Hematopoietic multipotent progenitor cell treated with erythropoietin and hydrocortisone succinate and interleukin-3 and kit ligand, for 17 days (in vitro differentiated cells): ENCODE data around the gene PNKD.
A peak's percentile ranks its signal among the peaks of the same experiment; 100 is the strongest.

Source experiments
- DNase-seq: peaks from one replicate; pipeline ENCODE4 v3.0.0-alpha.2; 2015; ENCODE audit warnings: low spot score

The PNKD gene

DNA sequence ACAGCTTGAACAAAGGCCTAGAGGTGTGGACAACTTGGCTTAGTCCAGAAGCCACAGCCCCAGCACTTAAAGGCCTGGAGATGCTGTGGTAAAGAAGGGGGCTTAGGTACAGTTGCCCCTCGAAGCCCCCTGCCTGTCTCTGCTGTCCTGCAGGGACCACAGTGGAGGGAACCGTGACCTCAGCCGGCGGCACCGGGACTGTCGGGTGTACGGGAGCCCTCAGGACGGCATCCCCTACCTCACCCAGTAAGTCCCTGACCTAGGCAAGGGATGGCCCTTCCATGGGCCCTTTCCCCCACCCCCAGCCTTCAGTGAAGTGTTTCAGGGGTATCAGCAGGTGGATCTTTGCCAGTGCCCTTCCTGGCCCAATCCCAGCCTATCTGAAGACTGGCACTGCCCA lies 71.1 kb downstream of the PNKD start:
- no peak for DNase-seq

DNA sequence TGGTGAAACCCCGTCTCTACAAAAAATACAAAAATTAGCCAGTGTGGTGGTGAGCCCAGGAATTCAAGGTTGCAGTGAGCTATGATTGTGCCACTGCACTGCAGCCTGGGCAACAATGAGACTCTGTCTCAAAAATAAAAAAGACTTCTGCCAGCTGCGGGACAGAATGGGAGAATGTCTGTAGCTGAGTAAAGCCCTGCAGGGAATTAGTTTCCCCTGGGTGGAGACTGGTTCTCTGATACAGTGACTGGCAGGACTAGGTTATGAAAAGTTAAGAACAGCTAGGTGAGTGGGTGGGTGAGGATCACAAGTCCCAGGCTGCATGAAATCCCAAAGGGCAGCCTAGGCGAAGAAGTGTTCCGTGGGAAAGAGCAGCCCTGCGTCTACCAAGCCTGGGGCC lies 72.5 kb downstream of the PNKD start:
- no peak for DNase-seq

DNA sequence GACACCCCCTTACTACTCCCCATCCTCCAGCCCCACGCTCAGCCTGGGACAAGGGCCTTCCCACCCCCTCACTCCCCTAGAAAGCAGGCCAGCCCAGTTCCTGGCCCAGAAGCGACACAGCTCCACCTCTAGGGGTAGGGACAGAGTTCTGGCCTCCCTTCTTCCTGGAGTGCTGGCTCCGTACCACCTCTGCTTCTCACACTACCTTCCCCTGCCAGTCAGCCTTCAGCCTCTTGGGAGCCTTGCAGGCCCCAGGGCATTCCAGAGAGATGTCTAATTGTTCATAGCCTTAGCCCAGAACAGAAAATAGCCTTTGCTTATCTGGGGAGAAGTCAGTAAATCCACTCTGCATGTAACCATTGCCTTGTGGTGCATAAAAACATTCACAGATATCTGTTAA lies 73.3 kb downstream of the PNKD start:
- DNase-seq = no peak

DNA sequence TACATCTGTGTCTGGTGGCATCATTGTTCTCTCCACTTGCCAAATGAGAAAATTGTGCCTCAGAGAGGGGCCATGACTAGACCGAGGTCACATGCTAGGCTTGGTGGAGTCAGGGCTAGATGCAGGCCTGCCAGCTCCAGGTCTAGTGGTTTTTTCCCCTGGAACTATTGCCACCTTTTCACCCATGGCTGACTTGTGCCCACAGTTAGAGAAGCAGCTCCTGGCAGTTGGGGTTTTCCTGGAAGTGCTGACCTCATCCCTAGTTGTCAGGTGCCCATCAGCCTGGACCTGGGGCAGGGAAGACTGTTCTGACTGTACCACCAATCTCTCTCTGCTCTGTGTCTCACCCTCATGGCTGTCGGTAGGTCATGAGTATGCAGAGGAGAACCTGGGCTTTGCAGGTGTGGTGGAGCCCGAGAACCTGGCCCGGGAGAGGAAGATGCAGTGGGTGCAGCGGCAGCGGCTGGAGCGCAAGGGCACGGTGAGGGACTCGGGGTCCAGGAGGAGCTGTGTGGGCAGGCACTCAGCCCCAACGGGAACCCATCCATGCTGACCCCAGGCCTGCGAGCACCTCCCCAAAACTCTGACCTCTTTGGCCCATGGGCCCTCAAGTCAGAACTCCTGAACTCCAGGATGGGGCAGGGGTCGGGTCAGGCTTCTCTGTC lies 73.9 kb downstream of the PNKD start:
- no peak for DNase-seq

DNA sequence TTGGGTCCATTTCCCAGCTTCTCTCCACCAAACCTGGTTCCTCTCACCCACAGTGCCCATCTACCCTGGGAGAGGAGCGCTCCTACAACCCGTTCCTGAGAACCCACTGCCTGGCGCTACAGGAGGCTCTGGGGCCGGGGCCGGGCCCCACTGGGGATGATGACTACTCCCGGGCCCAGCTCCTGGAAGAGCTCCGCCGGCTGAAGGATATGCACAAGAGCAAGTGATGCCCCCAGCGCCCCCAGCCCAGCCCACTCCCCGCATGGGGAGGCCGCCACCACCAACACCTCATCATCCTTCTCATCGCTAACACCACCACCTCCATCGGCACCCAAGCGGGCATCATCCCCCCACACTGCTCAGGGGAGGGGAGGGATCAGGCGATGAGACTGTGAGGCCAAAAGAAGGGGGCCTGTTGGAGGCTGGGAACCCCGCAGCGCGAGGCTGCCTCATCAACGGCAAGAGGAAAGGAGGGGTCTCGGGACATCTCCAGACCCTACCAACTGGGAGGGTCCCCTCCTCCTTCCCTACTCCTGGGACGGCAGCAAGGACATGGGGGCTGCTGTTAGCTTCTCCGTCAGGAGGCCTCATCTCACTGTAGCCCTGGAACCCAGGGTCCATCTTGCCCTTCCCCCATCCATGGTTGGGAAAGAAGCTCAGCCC lies 74.6 kb downstream of the PNKD start:
- DNase-seq = no peak

DNA sequence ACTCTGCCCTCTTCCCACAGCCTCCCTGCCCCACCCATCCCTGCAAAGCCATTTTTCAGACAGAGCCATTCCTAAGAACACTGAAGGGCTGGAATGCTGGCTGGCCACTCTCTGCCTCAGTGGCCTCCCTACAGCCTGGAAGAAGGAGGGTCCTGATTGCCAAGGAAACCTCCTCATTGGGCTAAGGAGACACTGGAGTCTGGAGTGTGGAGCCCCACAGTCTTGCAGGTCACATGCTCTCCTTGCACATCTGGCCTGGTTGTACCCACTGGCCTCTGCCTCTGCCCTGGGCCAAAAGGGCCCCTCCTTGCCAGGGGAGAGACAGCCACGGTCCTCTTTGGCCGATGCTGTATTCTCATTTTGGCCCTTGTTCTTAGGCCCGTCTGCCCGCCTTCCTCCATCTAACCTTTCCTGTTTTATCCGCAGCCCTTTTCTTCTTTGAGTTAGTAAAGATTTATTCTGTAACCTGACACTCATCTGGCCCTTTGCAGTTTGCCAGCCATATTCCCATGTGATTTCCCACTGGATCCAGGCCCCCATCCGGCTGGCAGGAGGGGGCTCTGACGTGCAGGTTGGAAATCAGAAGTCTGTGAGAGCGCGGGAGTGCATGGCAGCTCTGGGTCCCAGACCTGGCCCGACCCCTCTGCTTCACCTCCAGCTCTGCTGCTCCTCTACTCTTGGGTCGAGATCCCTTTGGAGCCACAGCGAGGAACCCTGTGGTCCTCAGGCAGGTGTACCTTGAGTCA lies 75.3 kb downstream of the PNKD start:
- no peak for DNase-seq

DNA sequence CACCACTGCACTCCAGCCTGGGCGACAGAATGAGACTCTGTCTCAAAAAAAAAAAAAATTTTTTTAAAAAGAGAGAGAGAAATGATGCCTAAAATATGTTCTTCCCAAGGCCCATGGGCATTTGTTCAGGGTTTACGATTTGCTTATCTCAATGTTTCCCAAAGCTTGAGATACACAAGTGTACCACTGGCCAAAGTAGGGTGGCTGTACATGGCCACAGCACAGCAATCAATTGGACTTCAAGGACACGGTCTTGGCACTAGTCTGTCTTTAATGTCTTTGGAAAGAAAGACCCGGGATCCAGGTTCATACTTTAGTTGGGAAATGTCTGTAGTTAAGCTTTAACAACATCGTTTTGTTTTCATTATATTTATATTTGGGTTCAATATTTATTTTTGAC lies 76.9 kb downstream of the PNKD start:
- no peak for DNase-seq

DNA sequence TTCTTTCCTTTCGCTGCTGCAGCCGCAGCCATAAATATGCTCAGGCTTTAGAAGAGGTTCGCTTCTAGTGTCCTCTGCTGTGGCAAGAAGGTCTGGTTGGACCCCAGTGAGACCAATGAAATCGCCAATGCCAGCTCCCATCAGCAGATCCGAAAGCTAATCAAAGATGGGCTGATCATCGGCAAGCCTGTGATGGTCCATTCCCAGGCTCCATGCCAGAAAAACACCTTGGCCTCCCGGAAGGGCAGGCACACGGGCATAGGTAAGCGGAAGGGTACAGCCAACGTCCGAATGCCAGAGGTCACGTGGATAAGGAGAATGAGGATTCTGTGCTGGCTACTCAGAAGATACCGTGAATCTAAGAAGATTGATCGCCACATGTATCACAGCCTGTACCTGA lies 83.7 kb downstream of the PNKD start:
- no peak for DNase-seq

DNA sequence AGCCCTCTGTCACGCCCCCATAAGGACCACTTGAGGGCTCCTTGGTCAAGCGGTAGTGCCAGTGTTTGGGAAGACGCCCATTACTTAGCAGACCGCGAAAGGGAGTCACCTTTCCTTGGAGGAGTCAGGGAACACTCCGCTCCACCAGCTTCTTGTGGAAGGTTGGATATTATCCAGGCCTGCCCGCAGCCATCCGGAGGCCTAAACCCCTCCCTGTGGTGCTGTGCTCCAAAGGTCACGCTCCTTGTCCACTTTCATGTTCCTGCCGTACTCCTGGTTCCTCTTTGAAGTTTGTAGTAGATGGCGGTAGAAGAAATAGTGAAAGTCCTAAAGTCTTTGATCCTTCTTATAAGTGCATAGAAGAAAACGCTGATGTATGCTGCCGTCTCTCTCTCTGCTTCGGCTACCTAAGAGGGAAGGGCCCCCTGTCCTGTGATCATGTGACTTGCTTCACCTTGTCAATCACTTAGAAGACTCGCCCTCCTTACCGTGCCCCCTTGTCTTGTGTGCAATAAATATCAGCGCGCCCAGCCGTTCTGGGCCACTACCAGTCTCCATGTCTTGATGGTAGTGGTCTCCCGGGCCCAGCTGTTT lies 84.6 kb downstream of the PNKD start:
- no peak for DNase-seq

DNA sequence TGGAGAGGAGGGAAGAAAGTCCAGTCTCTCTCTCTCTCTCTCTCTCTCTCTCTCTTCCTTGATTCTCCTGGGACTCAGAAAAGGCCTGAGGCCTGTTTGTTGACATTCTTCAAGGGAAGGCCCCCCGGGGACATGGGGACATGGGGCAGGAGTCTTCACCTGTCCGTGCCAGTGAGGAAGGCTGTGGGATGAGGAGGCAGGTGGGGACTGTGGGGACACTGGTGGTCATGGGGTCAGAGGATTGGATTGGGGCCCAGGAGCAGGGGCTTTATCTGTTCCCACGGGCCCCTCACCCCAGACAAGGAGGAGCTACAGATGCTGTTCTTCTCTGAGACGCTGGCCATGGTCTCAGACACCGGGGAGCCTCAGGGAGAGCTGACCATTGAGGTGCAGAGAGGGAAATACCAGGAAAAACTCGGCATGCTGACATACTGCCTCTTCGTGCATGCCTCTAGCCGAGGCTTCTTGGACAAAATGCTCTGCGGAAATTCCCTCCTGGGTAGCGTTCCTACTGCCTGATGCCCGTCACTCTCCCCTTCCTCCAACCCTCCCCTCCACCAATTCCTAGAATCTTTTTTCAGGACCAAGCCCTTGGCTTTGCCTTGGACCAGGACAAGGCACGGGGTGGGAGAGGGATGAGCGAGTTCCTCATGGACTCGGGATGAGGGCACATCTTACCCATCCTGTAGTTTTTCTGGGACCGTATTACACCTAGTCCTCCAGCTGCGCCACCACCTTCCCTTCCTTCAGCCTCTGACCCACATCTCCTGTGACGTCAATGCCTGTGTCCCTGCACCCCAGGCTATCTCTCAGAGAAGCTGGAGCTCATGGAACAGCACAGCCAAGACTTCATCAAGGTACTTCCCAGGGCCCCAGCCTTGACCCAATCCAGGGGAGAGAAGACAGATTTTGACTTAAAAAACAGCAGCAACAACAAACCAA lies 87.2 kb downstream of the PNKD start:
- no peak for DNase-seq

DNA sequence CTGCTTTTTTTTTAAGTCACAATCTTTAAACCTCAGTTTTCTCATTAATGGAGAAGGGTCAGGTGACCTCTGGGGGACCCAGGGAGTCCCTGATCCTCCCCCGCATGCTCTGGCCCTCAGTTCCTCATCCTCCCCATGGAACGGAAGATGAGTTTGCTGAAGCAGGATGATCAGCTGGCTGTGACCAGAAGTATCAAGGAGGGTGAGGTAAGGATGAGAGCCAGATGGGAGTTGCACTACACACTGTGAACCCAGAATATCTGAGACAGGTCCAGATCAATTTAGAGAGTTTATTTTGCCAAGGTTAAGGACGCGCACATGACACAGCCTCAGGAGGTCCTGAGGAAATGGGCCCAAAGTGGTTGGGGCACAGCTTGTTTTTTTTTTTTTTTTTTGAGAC lies 90.1 kb downstream of the PNKD start:
- no peak for DNase-seq

DNA sequence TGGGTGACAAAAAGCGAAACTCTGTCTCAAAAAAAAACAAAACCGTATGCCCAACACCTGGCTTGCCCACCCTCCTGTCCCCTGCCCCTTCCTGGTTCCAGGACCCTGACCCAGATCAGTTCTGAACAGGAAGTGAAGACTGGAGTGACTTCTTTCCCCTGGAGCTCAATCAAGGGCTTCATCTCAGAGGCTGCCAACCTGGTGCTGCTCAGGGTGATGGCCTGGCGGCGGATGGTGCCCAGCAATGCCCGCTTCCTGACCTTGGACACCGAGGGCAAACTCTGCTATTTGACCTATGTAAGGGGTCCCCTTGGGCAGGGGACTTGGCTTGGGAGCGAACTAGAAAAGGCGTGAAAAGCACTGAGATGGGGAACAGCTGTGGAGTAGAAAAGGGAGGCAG lies 92.3 kb downstream of the PNKD start:
- DNase-seq = no peak

DNA sequence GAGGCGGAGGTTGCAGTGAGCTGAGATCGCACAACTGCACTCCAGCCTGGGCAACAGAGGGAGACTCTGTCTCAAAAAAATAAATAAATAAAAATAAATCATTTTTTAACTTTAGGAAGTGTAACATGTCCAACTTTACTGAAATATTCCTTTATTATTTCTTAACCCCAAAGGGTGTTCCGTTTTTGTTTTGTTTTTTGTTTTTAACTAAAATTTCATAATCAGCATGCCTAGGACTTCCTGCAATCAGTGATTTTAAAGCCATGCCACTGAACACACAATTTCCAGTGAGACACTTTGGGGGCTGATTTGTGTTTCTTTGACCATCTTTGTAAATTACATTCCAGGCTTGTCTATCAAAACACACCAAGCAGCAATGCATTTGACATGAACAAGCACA lies 93.4 kb downstream of the PNKD start:
- no peak for DNase-seq

DNA sequence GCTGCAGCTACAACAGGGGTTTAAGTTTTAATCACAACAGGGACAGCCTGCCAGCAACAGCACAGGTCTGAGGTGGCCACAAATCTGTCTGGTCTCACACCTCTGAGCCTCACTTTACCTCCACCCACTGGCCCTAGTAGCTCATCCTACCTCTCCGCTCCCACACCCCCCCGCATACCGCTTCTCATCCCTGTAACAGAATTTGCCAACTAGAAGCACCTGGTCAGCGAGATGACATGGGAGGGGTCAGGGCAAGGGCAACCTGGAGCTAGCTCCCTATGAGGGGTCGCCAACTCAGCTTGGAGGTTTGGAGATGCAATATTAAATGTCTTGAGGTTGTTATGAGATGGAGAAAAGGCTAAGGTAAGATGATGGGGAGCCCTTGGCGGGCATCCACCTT lies 93.9 kb downstream of the PNKD start:
- DNase-seq = no peak

DNA sequence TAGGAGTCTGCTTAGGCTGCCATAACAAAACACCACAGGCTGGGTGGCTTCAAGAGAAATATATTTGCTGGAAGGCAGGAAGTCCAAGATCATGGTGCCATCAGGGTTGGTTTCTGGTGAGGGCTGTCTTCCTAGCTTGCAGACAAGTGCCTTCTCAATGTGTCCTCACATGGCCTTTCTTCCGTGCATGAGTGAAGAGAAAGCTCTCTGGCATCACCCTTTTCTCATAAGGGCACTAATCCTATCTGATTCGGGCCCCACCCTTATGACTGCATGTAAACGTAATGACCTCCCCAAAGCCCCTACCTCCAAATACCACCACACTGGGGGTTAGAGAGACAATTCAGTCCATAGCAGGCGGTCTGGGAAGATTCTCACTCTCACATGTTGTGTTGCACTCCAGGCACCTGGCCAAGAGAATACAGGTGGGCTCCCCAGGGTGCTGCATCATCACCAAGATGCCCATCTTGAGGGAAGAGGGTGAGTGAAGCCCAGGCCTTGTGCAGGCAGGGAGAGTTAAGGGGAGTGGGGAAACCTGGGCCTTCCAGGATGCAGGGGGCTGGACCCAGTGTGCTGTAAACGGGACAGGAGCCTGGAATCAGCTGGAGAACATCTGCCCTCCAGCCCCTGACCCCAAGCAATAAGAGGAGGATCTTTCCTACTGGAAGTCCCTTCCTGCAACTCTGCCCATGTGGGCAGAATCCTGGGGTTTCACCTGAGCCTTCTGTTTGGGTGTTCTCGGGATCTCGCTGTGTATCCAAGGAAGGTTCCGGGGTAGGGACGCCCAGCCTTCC lies 96.5 kb downstream of the PNKD start:
- no peak for DNase-seq

DNA sequence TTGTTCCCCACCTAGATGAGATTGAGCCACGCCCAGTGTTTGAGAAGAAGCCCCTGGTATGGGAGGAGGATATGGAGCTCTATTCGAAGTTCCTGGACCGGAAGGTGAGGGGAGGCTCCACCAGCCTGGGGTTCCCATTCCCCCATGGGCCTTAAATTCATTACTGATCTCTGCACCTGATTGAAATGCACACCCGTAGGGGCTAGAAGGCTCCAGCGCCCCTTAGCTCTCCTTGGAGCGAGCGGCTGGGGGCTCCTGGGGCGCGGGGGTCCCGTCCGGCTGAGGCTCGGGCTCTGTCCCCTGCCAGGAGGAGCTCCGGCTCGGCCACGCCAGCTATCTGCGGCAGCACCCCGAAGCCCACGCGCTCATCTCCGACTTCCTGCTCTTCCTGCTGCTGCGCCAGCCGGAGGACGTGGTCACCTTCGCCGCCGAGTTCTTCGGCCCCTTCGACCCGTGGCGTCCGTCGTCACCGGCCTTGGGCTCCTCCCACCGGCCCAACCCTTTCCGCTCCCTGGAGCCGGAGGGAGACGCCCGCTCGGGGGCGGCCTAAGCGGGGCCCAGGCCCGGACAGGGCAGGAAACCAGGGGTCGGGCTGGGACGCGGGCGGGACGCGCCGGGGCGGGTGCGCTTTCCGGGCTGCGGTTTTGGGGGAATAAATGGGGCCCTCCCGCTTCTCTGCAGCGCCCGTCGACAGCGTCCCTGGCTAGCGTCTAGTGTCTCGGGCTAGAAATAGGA lies 97.3 kb downstream of the PNKD start:
- peak; percentile 55 for DNase-seq

DNA sequence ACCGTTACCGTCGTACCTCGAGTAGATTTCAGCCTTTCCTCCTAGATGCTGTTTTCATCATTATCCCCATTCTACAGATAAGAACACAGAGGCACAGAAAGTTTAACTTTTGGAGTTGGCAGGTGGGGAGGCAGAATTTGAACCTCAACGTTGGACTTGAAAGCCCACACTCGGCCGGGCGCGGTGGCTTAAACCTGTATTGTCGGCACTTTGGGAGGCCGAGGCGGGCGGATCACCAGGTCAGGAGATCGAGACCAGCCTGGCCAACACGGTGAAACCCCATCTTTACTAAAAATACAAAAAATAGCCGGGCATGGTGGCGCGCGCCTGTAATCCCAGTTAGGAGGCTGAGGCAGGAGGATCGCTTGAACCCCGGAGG lies 97.8 kb downstream of the PNKD start:
- no peak for DNase-seq

DNA sequence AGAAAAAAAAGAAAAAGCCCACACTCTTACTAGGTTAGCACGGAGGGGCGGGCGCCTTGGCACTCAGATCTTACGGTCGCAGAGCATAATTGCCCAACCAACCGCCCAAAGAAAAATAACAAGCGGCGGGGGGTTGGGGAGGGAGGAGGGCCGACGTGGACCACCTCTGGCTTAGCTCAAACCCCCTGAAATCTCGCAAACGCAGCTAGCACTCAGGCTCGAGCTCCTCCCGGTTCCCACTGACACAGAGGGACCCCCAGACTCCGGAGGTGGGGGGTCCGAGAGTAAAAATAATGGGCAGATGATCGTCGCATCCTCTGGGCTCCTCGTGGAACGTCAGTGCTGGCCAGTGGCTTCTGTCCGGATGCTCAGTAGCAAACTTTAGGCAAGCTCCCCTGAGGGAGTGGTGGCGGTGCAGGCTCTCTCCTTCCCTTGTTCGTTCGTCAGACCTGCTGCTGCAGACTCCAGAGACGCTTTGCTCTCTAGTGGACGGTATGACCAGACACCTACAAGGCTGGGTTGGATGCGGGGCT lies 98.4 kb downstream of the PNKD start:
- no peak for DNase-seq

DNA sequence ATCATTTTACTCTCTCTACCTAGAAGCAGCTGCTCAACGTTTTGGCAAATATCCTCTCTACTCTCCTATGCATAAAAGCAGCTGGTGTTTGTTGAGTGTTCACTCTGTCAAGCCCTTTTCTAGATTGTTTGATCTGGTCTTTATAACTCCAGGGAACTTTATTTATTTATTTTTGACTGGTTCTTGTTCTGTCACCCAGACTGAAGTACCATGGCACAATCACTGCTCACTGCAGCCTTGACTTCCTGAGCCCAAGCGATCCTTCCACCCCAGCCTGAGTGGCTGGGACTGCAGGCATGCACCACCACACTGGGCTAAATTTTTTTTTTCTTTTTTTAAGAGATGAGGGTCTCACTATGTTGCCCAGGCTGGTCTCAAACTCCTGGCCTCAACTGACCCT lies 99.0 kb downstream of the PNKD start:
- no peak for DNase-seq

DNA sequence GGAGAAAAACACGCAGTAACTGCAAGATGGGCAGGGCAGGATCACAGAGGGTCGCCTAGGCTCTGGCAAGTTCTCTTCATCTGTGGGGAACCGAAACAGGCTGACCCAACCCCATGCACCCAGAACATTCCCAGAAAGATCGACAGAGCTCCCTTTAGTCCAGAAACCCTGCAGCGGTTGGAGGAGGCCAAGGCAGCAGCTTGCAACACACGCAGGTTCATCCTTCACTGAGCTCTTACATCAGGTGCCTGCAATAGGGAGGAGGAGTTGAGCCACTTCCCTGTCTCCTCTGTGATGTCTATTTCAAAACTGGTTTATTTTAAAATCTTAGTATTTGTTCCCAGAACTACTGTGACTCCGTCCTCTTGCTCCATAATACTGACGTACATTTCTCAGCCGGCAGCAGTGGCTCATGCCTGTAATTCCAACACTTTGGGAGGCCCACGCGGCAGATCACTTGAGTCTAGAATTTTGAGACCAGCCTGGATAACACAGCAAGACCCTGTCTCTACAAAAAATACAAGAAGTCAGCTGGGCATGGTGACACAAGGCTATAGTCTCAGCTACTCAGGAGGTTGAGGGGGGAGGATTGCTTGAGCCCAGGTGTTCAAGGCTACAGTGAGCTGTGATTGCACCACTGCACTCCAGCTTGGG lies 100.2 kb downstream of the PNKD start:
- no peak for DNase-seq
